A673 (cell line): ENCODE data around the gene DRD2.

Source experiments
- EZH2 ChIP-seq: fragments of 200-600 bp; sonication (generic); IDR thresholded peaks from 2 replicates; pipeline ENCODE4 v1.6.1; 2017; ENCODE audit warnings: borderline replicate concordance, low read depth, mild to moderate bottlenecking, mixed read lengths, antibody characterized with exemption, low read length; ENCODE audit not compliant: poor library complexity, severe bottlenecking
- TF ChIP-seq, protein P1 (sequence below): fragments of 300-800, 200-600 bp; sonication (generic); conservative IDR thresholded peaks from 2 replicates; pipeline ENCODE4 v1.5.1; 2017; ENCODE audit warnings: low read depth, mild to moderate bottlenecking, antibody characterized with exemption, low read length, moderate library complexity, mixed read lengths

DNA sequence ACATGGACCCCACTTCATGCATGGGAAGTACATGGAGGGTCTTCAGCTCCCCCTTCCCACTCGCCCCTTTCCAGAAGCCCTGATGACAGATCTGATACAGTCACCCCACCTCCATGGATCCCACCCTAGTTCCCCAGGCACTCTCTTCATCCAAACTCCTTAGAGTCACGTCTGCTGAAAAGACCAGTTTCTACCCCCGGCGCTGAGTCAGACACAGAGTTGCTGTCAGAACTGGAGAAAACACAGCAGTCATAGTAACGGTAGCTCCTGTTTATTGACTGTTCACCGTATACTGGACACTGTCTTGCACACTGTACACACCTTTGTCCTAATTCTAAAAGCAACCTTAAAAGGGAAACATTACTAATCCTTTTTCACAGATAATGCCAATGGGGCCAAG lies 29.1 kb downstream of the DRD2 start:
- TF ChIP-seq, protein P1, sequence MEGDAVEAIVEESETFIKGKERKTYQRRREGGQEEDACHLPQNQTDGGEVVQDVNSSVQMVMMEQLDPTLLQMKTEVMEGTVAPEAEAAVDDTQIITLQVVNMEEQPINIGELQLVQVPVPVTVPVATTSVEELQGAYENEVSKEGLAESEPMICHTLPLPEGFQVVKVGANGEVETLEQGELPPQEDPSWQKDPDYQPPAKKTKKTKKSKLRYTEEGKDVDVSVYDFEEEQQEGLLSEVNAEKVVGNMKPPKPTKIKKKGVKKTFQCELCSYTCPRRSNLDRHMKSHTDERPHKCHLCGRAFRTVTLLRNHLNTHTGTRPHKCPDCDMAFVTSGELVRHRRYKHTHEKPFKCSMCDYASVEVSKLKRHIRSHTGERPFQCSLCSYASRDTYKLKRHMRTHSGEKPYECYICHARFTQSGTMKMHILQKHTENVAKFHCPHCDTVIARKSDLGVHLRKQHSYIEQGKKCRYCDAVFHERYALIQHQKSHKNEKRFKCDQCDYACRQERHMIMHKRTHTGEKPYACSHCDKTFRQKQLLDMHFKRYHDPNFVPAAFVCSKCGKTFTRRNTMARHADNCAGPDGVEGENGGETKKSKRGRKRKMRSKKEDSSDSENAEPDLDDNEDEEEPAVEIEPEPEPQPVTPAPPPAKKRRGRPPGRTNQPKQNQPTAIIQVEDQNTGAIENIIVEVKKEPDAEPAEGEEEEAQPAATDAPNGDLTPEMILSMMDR = no peak
- no peak for TF ChIP-seq EZH2
